OCI-LY3 (cell line): ENCODE data around the gene HOXC5.

Experiments used
- H2AFZ ChIP-seq: fragments of 200-600, 300-600 bp; shearing (Covaris generic); 2 replicates; pipeline ENCODE4 v1.6.0; 2014; ENCODE audit warnings: antibody characterized with exemption, low read depth, low read length
- H3K27ac ChIP-seq: fragments of 200-600, 300-600 bp; sonication (generic); 2 replicates; pipeline ENCODE4 v1.5.1; 2014; ENCODE audit warnings: mild to moderate bottlenecking, low read length, moderate library complexity, mixed read lengths
- H3K27me3 ChIP-seq: fragments of 200-600, 300-600 bp; sonication (generic); 2 replicates; pipeline ENCODE4 v1.6.1; 2014; ENCODE audit warnings: low read depth, low read length, mixed read lengths
- H3K36me3 ChIP-seq: fragments of 200-600, 300-600 bp; sonication (generic); replicated peaks from 2 replicates; pipeline ENCODE3; 2014; ENCODE audit warnings: low read depth, low read length, mixed read lengths
- H3K4me1 ChIP-seq: fragments of 300-600, 200-600 bp; sonication (generic); 2 replicates; pipeline ENCODE4 v1.6.1; 2014; ENCODE audit warnings: low read length, mixed read lengths
- H3K4me2 ChIP-seq: fragments of 200-600, 300-600 bp; sonication (generic); 2 replicates; pipeline ENCODE4 v1.6.1; 2014; ENCODE audit warnings: low read length, mixed read lengths
- H3K4me3 ChIP-seq: fragments of 300-600, 200-600 bp; sonication (generic); 2 replicates; pipeline ENCODE4 v1.5.1; 2014; ENCODE audit warnings: antibody characterized with exemption, mild to moderate bottlenecking, low read length, moderate library complexity
- H3K79me2 ChIP-seq: fragments of 300-600, 200-600 bp; shearing (Covaris generic); 2 replicates; pipeline ENCODE4 v1.6.1; 2014; ENCODE audit warnings: mild to moderate bottlenecking, low read length, mixed read lengths
- H3K9ac ChIP-seq: fragments of 300-600, 200-600 bp; shearing (Covaris generic); 2 replicates; pipeline ENCODE4 v1.6.0; 2014; ENCODE audit warnings: mild to moderate bottlenecking, low read length, moderate library complexity
- H3K9me3 ChIP-seq: fragments of 200-600, 300-600 bp; shearing (Covaris generic); 2 replicates; pipeline ENCODE4 v1.6.1; 2014; ENCODE audit warnings: low read length, mixed read lengths; ENCODE audit not compliant: insufficient read depth
- H4K20me1 ChIP-seq: fragments of 200-600, 300-600 bp; sonication (generic); 2 replicates; pipeline ENCODE4 v1.6.1; 2016; ENCODE audit warnings: low read length, mixed read lengths; ENCODE audit not compliant: insufficient read depth
- EZH2phosphoT487 ChIP-seq: fragments of 200-600 bp; shearing (Covaris generic); IDR thresholded peaks from 2 replicates; pipeline ENCODE4 v1.6.1; 2018; ENCODE audit warnings: antibody characterized with exemption, mixed run types, low read depth
- TF ChIP-seq, protein P1 (sequence below): fragments of 200-600, 300-600 bp; sonication (generic); IDR thresholded peaks from 2 replicates; pipeline ENCODE4 v1.5.1; 2014; ENCODE audit warnings: antibody characterized with exemption, low read length, low read depth

The HOXC5 gene

GRCh38 chr12:54030889-54031471 is 1.9 kb upstream of the HOXC5 start:
- no peaks in the 10 kb centered on the region for H4K20me1 ChIP-seq
- no peak for TF ChIP-seq EZH2phosphoT487
- TF ChIP-seq, protein P1, sequence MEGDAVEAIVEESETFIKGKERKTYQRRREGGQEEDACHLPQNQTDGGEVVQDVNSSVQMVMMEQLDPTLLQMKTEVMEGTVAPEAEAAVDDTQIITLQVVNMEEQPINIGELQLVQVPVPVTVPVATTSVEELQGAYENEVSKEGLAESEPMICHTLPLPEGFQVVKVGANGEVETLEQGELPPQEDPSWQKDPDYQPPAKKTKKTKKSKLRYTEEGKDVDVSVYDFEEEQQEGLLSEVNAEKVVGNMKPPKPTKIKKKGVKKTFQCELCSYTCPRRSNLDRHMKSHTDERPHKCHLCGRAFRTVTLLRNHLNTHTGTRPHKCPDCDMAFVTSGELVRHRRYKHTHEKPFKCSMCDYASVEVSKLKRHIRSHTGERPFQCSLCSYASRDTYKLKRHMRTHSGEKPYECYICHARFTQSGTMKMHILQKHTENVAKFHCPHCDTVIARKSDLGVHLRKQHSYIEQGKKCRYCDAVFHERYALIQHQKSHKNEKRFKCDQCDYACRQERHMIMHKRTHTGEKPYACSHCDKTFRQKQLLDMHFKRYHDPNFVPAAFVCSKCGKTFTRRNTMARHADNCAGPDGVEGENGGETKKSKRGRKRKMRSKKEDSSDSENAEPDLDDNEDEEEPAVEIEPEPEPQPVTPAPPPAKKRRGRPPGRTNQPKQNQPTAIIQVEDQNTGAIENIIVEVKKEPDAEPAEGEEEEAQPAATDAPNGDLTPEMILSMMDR: no peak
- H3K9ac ChIP-seq: no peak overlapping the region
- H3K36me3 ChIP-seq: no peaks in the 10 kb centered on the region
- H3K27me3 ChIP-seq: no peaks in the 10 kb centered on the region
- H3K9me3 ChIP-seq: no peaks in the 10 kb centered on the region
- no peaks in the 10 kb centered on the region for H3K79me2 ChIP-seq
- peaks cover 20% of the 10 kb centered on the region for H3K4me1 ChIP-seq
- no peak overlapping the region for H2AFZ ChIP-seq
- H3K27ac ChIP-seq: no peak overlapping the region
- H3K4me3 ChIP-seq: no peak overlapping the region
- H3K4me2 ChIP-seq: no peak overlapping the region

DNA sequence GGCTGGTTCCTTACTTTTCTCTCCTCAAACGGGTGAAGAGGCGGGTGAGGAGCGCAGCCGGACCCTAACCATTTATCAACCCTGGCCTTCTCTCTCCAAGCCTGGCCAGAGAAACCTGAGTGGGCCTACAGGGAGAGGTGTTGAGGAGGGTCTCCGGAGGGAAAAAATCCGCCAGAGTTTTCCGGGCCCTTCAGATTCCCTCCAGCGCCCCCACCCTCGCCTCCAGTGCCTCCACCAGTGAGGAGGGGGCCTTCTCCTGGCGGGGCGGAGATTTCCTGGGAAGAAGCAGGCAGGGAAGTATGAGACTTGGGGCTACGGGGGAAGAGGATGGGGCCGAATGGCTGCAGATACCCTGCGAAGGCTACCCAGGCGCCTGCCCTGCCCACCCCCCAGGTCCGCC is 1.4 kb upstream of the HOXC5 start:
- Histone ChIP-seq H3K79me2 (no peaks in the 10 kb centered on the region), H3K36me3 (no peaks in the 10 kb centered on the region), H2AFZ (no peak overlapping the region), H3K27ac (no peak overlapping the region), H3K4me2 (no peak overlapping the region), H3K27me3 (no peaks in the 10 kb centered on the region), H3K4me3 (no peak overlapping the region), H4K20me1 (no peaks in the 10 kb centered on the region), H3K9me3 (no peaks in the 10 kb centered on the region), H3K9ac (no peak overlapping the region), H3K4me1 (peaks cover 15% of the 10 kb centered on the region)
- TF ChIP-seq EZH2phosphoT487: no peak
- TF ChIP-seq, protein P1: no peak

DNA sequence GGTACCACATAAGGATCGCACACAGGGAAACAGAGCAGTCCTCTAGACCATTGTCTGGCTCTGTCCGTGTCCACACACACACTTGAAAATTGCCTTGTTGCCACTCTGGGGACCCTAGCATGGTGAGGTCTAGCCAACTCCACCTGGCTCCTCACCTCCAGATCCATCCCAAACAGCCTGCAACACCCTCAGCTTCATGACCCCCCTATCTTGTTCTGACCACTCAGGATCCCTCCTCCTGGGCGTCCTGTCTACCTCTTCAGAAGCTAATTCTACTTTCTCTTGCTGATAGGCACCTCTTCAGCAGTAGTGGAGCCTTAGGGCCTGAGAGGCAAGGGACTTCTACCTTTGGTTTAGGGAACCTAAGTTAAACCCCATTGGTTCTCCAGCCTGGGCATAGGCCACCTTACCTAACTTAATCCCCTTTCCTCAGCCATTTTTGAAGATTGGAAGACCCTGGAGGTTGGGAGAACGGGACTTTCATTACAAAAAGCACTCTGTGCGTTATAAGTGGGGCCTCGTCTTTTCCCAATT is 697 bp upstream of the HOXC5 start:
- TF ChIP-seq EZH2phosphoT487: no peak
- TF ChIP-seq, protein P1: no peak
- no peaks in the 10 kb centered on the region for H3K36me3 ChIP-seq
- H3K4me1 ChIP-seq: peaks cover 11% of the 10 kb centered on the region
- H3K79me2 ChIP-seq: no peaks in the 10 kb centered on the region
- no peak overlapping the region for H3K4me3 ChIP-seq
- peak overlapping the region; percentile 64; the same call in 1 of the 2 replicates for H3K4me2 ChIP-seq
- H3K27ac ChIP-seq: no peak overlapping the region
- H4K20me1 ChIP-seq: no peaks in the 10 kb centered on the region
- no peak overlapping the region for H3K9ac ChIP-seq
- H2AFZ ChIP-seq: no peak overlapping the region
- H3K27me3 ChIP-seq: no peaks in the 10 kb centered on the region
- no peaks in the 10 kb centered on the region for H3K9me3 ChIP-seq

DNA sequence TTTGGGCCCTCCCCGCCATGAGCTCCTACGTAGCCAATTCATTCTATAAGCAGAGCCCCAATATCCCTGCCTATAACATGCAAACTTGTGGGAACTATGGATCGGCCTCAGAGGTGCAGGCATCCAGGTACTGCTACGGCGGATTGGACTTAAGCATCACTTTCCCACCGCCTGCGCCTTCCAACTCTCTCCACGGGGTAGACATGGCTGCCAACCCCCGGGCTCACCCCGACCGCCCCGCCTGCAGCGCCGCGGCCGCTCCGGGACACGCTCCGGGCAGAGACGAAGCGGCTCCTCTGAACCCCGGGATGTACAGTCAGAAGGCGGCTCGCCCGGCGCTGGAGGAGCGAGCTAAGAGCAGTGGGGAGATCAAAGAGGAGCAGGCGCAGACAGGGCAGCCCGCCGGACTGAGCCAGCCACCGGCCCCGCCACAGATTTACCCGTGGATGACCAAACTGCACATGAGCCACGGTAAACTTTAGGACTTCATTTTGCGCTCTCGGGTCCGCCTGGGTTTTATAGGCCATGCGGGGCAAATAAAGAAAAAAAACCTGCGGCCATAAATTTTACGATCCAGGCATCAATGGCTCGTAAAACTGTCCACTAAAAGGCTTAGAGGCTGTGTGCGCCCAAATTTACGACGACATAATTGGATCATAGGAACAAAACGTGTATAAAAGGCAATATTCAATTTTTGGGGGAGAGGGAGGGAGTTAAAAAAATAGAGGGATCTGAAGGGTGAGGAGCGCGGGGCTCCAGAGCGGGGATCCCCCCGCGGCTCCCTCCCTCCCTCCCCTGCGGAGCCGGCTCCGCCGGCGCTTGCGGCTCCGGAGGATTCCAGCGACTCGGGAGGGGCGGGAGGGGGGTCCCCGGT is 493 bp downstream of the HOXC5 start:
- no peak overlapping the region for H3K27ac ChIP-seq
- no peaks in the 10 kb centered on the region for H3K27me3 ChIP-seq
- peak overlapping the region; percentile 63; the same call in 1 of the 2 replicates for H3K4me3 ChIP-seq
- no peaks in the 10 kb centered on the region for H3K36me3 ChIP-seq
- H2AFZ ChIP-seq: no peak overlapping the region
- no peaks in the 10 kb centered on the region for H3K9me3 ChIP-seq
- TF ChIP-seq, protein P1: no peak
- no peak for TF ChIP-seq EZH2phosphoT487
- H3K9ac ChIP-seq: no peak overlapping the region
- H3K79me2 ChIP-seq: no peaks in the 10 kb centered on the region
- peak overlapping the region; percentile 64; the same call in 1 of the 2 replicates for H3K4me2 ChIP-seq
- H4K20me1 ChIP-seq: no peaks in the 10 kb centered on the region
- 0 out of 2 replicates have a peak, but pooled peaks cover 3% of the 10 kb centered on the region for H3K4me1 ChIP-seq
